DMS 273 (cell line): ENCODE measurements around the gene MYO3B.
"Not testable (repeated sequence)": the region's sequence is repeated elsewhere in the genome, so short reads cannot be mapped to it uniquely, and the experiment has no call there.

ENCODE experiments used
- DNase-seq: peaks from one replicate; lab custom pipeline; 2025; ENCODE audit not compliant: unreplicated experiment; lab: John Stamatoyannopoulos, UW

The MYO3B gene

GRCh38 chr2:170408461-170409163 lies 230.7 kb downstream of the MYO3B start:
- DNase-seq: no peak

GRCh38 chr2:170409164-170409535 lies 231.2 kb downstream of the MYO3B start:
- peak; percentile 88 for DNase-seq

GRCh38 chr2:170411660-170412059 lies 233.7 kb downstream of the MYO3B start:
- no peak for DNase-seq

- no peak for DNase-seq
Observed at GRCh38 chr2:170420961-170421687, 243.2 kb downstream of the MYO3B start.

- DNase-seq: no peak
Observed at GRCh38 chr2:170423919-170424318, 246.0 kb downstream of the MYO3B start.

- DNase-seq: peak; percentile 34
Observed at GRCh38 chr2:170425281-170425751, 247.4 kb downstream of the MYO3B start.

GRCh38 chr2:170428868-170429267 lies 250.9 kb downstream of the MYO3B start:
- DNase-seq: no peak

- no peak for DNase-seq
Observed at GRCh38 chr2:170432823-170433222, 254.9 kb downstream of the MYO3B start.

DNA sequence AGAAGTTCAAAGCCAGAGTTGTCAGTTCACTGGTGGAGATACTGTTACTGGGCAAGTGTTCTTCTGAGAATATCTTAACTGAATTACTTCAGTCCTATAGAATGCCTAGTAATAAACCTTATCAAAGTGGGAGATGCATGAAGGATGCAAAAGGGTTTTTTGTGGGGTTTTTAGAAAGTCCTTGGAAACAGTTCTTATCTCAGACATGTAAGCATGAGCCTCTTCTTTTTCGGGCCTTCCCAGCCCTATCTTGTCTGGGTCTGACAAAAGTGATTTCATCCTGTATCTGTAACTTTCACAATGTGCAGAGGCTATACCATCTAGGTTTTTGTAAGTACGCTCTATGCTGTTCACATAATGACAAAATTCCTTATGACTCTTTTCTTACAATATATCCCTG lies 255.5 kb downstream of the MYO3B start:
- no peak for DNase-seq

- not testable (repeated sequence) for DNase-seq
Observed at GRCh38 chr2:170434396-170434795, 256.4 kb downstream of the MYO3B start.

GRCh38 chr2:170434900-170435621 lies 257.1 kb downstream of the MYO3B start:
- DNase-seq: no peak

- no peak for DNase-seq
Observed at GRCh38 chr2:170436077-170436943, 258.4 kb downstream of the MYO3B start.

GRCh38 chr2:170446078-170446477 lies 268.1 kb downstream of the MYO3B start:
- DNase-seq: no peak

- no peak for DNase-seq
Observed at GRCh38 chr2:170449034-170449433, 271.1 kb downstream of the MYO3B start.

- no peak for DNase-seq
Observed at GRCh38 chr2:170454471-170455372, 276.8 kb downstream of the MYO3B start.

DNA sequence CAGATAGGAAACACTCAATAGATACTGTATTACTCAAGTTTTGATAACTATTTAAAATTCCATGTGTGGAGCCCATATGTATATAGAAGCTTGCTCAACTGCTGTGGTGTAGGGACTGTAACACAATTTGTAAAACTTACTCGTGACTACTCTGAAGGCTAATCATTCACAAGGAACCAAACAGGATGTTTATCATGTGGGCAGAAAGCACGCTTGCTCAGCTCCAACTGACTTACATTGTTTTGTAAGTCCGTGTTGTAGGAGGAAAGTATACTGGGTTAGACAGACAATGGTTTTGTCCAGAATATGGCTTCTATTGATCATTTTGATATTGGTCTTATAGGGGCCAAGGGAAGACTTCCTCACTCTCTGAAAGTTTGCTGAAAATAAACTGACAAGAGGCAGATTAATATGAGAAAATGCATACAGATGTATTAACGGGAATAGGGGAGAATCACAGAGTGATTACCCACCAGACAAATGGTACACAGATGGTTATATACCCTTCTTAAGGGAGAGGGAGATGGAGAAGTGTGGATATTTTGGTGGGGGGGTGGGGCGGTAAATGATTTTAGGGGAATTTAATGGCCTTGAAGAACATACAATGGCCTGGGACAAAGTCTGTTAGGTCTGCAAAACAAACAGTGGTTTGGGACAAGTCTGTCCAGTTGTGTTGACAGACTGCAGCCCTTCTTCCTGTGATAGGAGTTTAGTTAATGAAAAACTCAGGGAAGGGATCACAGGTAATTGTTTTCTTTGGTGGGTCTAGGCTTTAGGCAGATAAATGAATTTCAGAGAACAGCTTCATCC lies 277.9 kb downstream of the MYO3B start:
- DNase-seq: no peak

DNA sequence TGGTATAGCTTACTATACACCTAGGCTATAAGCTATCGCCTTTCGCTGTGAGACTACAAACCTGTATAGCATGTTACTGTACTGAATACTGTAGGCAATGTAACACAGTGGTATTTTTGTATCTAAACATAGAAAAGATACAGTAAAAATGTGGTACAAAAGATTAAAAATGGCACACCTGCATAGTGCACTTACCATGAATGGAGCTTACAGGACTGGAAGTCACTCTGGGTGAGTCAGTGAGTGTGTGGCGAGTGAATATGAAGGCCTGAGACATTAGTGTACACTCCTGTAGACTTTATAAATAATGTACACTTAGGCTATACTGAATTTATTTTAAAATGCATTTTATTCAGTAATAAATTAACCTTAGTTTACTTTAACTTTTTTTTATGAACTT lies 279.0 kb downstream of the MYO3B start:
- DNase-seq: no peak

DNA sequence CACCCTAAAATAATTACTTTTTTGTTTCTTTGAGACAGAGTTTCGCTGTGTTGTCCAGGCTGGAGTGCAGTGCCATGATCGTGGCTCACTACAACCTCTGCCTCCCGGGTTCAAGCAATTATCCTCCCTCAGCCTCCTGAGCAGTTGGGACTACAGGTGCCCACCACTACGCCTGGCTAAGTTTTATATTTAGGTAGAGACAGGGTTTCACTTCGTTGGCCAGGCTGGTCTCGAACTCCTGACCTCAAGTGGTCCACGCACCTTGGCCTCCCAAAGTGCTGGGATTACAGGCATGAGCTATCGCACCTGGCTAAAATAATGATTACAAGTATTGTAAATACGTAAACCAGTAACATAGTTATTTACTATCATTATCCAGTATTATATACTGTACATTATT lies 279.8 kb downstream of the MYO3B start:
- no peak for DNase-seq

GRCh38 chr2:170461889-170462288 lies 283.9 kb downstream of the MYO3B start:
- peak; percentile 80 for DNase-seq
